ENCODE measurements around the gene USP7. TPM values are rescaled to one million over a fixed set of nuclear protein-coding genes. Genes with fewer than 3 reads are reported as not detected.

Gene USP7
- total and polyA plus RNA-seq, 10 of the 15 experiments (the other 5 are each of a cell fraction or from before 2014, with no cell fraction given) = 16.2 to 133 (median 60.5) TPM

DNA sequence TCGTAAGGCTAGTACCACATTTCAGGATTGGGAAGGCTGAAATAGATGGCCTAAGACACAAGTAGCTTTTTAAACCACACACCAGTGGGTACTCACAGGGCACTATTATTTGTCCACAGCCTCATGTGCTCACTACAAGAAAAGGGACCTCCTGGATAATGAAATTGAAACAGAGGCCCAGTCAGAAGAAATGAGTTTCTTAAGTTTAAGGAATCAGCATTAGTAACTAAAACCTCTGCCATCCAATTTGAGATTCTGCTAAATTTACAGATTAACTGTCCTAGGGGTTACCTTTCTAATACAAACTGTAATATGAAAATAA is 3.0 kb downstream of the USP7 start:
- no TSS peak for BruUV-seq (replicated peaks)
- H3K4me3 ChIP-seq = peak overlapping the region; percentile 80
- no peak for FAIRE-seq
- ChIA-PET POLR2A (interaction anchor here (1.3 to 1.5 kb wide), 2 partner anchors 21 to 42 kb away, joined by 3 read pairs; no protein-coding TSS in a partner anchor), RAD21 (ENCODE audit: unreplicated experiment) (interaction anchor here (1.0 to 3.7 kb wide), 4 partner anchors 10 to 70 kb away, joined by 3 to 21 read pairs (median 12); no protein-coding TSS in a partner anchor), CTCF (interaction anchor here (0.6 to 4.4 kb wide), 9 partner anchors 11 to 299 kb away, joined by 3 to 31 read pairs (median 4); no protein-coding TSS in a partner anchor), SMC1A (ENCODE audit: uncharacterized antibody, unreplicated experiment) (interaction anchor here (0.7 to 4.6 kb wide), 8 partner anchors 13 to 90 kb away, joined by 3 to 52 read pairs (median 4); no protein-coding TSS in a partner anchor)
- H3K9me3 ChIP-seq (replicated peaks; ENCODE audit: control insufficient read depth, insufficient read depth, low read length) = no peaks in the 10 kb centered on the region
- peaks cover 80% of the 10 kb centered on the region for H3K79me2 ChIP-seq (ENCODE audit: control insufficient read depth, insufficient read depth, low read length)
- peak overlapping the region; percentile 85 for H3K27ac ChIP-seq (ENCODE audit: control insufficient read depth, insufficient read depth)
- peaks cover 28% of the 10 kb centered on the region for H4K20me1 ChIP-seq (ENCODE audit: control insufficient read depth, insufficient read depth)
- H3K4me1 ChIP-seq (ENCODE audit: control insufficient read depth, insufficient read depth, low read length) = peaks cover 38% of the 10 kb centered on the region
- no peak for DNase-seq (ENCODE audit: low read depth, low spot score)
- ATAC-seq = no peak
- H3K9ac ChIP-seq (ENCODE audit: control insufficient read depth, insufficient read depth, low read length) = peak overlapping the region; percentile 82
- no peaks in the 10 kb centered on the region for H3K36me3 ChIP-seq (ENCODE audit: control insufficient read depth in 2 of 2, insufficient read depth in 2 of 2, low read length in 1 of 2)
- in situ Hi-C loops (cut with MboI) = no loop called here
- H3K27me3 ChIP-seq (replicated peaks in 1 of 2; ENCODE audit: control insufficient read depth in 2 of 2, insufficient read depth in 2 of 2, low read length in 1 of 2) = no peaks in the 10 kb centered on the region
- intact Hi-C loops (cut with micrococcal nuclease; ENCODE audit: unreplicated experiment) = loop anchor here (2.0 to 5.0 kb wide), 4 partner anchors 14 to 172 kb away; partner anchors contain the start of gene HAPSTR1
- no peak overlapping the region for H2AFZ ChIP-seq (ENCODE audit: control insufficient read depth, low read depth, low read length)
- WGBS (ENCODE audit: insufficient coverage, insufficient replicate concordance, low lambda C conversion rate, missing lambda C conversion rate) = 53% methylated on average over 1 of the region's 1 CpG
- peak overlapping the region; percentile 89 for H3K4me2 ChIP-seq (ENCODE audit: control insufficient read depth, insufficient read depth)
- TF ChIP-seq YBX1 (IDR thresholded peaks at IDR 0.05) (0 out of 2 replicates have a peak, but pooled peaks have one; percentile 16), ZNF592 (IDR thresholded peaks at IDR 0.05) (no peak), ZBTB40 (IDR thresholded peaks at IDR 0.05; ENCODE audit: borderline replicate concordance) (no peak), IRF4 (IDR thresholded peaks at IDR 0.05; ENCODE audit: low read depth, low read length) (no peak), NFYA (IDR thresholded peaks at IDR 0.05; ENCODE audit: borderline replicate concordance, low read depth, low read length) (no peak), IKZF2 (IDR thresholded peaks at IDR 0.05) (0 out of 4 replicates have a peak, but pooled peaks of 1 of the 2 experiments have one; percentile 12), KDM1A (IDR thresholded peaks at IDR 0.05; ENCODE audit: borderline replicate concordance) (no peak), MYC (IDR thresholded peaks at IDR 0.05; ENCODE audit: insufficient read depth, insufficient read length, insufficient replicate concordance, low read length, severe bottlenecking) (no peak), HSF1 (IDR thresholded peaks at IDR 0.05; ENCODE audit: low read depth, low read length) (no peak), POLR2AphosphoS2 (IDR thresholded peaks at IDR 0.05; ENCODE audit: low read depth, low read length) (no peak), HDAC2 (IDR thresholded peaks at IDR 0.05) (no peak), ZSCAN29 (IDR thresholded peaks at IDR 0.05) (0 out of 2 replicates have a peak, but pooled peaks have one; percentile 68)
- TF ChIP-seq, protein P1, sequence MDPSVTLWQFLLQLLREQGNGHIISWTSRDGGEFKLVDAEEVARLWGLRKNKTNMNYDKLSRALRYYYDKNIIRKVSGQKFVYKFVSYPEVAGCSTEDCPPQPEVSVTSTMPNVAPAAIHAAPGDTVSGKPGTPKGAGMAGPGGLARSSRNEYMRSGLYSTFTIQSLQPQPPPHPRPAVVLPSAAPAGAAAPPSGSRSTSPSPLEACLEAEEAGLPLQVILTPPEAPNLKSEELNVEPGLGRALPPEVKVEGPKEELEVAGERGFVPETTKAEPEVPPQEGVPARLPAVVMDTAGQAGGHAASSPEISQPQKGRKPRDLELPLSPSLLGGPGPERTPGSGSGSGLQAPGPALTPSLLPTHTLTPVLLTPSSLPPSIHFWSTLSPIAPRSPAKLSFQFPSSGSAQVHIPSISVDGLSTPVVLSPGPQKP (IDR thresholded peaks at IDR 0.05; ENCODE audit: low read depth, low read length) = no peak

Measured in GM12878 (cell line).